ENCODE measurements around the gene SMG1.

The SMG1 gene

DNA sequence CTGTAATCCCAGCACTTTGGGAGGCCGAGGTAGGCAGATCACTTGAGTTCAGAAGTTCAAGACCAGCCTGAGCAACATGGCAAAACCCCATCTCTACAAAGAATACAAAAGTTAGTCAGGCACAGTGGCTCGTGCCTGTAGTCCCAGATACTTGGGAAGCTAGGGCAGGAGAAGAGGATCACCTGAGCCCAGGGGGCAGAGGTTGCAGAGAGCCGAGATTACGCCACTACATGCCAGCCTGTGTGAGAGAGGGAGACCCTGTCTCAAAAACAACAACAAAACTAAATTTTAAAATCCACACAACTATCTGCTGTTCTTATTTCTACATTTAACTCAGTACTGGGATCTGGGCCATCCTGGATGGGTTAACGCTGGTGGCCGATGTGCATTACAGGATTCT is 83.6 kb downstream of the SMG1 start:
- no peak for DNase-seq

DNA sequence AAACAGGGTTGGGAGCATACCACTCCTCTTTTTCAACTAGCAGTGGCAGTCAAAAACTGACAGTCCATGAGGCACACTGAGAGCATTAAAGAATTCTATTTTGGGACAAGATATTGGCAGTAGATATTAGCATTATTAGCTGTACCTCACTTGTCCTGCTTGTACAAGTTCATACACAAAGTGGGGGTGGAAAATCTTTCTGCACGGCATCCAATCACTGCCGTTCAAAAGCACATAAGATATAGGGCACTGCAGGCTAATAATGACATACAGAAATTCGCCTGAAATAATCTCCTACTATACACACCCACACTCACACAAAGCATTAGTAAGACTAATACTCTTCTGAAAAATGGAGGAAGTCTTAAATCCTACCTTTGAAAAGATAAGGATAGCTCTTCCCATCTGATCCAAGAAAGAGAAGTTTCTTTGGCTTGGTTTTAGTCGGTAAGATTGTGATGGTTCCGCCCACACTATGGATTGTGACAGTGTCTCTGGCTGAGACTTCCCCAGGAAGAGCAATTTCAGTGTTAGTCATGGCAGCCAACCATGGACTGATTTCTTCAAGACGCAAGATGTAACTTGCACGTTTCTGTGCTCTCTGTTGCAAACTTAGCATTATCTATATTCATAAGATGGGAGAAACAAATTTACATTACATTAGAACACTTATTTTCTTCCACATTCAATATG is 84.2 kb downstream of the SMG1 start:
- no peak for DNase-seq

DNA sequence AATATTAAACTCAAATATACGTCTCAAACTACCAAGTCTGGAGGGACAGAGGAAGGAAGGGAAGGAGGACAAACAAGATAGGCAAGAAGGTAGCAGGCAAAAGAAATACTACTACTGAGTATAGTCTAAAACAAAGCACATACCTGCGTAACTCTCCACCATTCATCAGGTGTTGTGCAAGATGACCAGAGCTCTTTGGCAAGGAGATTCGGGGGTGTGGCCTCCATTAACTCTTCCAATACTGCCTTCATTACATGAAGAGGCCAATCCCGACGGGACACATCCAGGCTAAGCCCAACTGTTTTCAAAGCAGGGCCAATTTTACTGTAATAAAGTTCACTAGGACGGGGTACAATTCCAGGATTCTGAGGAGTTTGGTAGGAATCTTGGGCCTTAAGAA is 86.7 kb downstream of the SMG1 start:
- DNase-seq = no peak

DNA sequence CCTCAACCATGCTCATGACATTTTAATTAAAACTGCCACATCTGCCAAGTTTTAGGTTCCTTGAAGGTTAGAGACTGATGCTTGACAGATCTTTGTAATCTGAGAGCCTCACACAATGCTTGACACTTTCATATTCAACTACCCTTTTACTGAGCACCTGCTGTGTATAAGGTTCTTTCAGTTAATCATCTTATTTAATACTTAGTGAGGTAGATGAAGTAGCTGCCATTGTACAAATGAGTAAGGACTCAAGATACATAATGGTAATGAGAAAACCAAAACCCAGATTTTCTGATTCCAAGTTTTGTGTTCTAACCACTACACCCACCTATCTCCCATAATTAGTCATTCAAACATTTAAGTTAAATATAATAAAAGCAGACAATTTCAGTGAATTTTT is 89.5 kb downstream of the SMG1 start:
- DNase-seq = no peak

DNA sequence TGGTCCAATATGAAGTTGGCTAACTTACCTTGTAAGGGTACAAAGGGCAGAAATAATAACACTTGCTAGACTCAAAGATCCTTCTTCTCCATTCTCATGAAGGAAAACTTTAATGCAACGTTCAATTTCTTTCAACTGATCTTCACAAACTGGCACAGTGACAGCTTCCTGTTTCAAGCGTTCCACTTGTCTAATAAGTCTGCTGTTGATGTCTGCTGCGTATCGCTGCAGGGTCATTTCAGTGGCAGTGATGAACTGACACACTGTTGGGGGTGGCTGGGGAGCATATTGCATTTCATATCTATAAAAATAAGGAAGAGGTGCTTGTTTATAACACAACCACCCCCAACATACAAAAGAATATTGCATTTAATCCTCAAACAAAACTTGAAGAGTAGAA is 91.3 kb downstream of the SMG1 start:
- DNase-seq = no peak

DNA sequence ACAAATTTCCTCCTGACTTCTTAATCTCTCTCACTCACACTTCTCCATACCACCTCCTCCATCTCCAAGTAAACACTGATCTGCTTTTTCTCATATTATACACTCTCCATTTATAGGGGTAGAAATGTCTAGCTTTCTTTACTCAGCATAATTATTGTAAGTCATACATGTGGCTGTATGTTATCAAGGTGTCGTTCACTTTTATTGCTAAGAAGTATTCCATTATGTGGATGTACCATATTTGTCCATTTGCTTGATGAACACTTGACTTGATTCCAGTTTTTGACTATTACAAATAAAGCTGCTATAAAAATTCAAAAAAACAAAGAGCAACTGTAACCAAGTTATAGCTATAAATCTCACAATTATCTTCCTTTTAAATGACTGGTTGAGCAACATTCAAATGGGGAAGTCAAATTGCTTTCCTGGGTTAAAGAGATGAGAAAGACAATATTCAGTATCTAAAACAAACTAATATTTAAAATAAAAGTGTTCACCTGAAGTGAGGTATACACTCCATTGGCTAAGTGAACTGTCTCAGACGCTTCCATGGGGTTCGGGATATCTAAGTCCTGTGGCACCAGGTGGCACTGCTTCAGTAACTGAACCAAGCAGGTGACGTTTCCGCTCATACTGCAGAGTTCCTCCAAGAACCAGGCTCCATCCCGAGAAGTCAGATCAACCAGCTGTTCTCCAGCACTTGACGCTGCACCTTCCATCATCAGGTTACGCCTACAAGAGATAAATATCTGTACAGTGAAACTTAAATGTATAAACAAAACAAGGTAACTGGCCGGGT is 92.3 kb downstream of the SMG1 start:
- DNase-seq = no peak

DNA sequence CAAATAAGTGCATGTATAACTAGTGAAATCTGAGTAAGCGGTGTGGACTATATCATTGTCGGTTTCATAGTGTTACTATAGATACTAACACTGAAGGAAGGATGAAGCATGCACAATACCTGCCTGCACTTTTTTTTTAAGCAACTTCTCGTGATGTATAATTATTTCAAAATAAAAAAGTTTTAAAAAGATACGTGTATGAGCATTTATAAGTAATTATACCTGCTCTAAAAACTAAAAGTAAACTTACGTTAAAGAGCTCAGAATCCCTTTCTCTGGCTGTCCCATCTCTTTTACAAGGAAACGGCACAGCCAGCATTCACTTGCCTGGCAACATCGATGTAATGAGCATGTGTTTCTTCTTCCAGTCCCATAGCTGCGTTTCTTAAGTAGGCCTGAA is 93.6 kb downstream of the SMG1 start:
- no peak for DNase-seq

DNA sequence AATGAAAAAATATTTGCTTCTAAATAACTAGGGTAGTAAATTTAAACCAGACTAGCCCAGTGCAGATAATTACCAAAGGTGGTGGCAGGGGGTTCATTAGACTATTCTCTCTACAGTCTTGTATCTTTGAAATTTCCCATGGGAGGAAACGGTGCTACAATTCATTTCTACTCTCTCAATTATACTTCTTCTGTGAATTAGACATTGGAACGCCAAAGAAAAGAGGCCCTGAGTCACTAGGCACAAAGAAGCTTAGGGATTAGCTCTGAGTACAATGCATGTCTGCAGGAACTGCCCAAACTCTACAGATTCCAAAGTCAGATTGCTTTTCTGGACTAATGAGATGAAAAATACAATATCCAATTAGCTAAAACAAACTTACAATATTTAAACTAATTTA is 94.2 kb downstream of the SMG1 start:
- no peak for DNase-seq

DNA sequence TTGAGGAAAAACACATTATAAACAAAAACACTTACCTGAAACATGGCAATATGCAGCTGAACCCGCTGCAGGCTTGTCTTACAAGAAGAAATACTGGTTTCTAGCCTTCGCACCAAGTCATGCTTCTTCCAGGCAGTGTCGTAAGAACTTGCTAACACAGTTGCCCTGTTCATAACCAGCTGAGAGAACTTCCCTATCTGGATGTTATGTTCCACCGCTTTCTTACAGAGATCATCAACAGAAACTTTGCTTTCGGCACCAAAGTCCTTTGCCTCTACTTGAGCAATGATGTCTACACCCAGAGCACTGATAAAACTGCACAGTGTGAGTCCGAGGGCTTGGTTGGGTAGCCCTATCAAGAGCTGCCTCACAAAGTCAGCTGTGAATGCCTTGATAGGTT is 97.0 kb downstream of the SMG1 start:
- no peak for DNase-seq

DNA sequence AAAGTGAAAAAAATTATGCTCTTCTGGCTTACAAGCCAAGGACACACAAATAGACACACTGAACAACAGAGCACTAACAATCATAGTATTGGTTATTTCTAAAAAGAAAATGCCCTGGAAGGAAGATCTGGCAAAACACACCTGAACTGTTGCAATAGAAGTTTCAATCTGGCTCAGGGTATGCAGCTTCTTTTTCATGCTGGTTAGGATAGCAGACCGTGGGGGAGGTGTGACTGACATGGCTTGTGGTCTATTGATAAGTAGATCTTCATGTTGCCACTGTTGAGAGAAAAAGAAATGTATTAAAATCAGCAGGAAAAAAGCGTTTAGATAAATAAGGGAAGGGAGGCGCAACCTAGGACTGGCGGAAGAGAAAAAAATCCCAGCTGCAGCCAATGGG is 98.3 kb downstream of the SMG1 start:
- no peak for DNase-seq

DNA sequence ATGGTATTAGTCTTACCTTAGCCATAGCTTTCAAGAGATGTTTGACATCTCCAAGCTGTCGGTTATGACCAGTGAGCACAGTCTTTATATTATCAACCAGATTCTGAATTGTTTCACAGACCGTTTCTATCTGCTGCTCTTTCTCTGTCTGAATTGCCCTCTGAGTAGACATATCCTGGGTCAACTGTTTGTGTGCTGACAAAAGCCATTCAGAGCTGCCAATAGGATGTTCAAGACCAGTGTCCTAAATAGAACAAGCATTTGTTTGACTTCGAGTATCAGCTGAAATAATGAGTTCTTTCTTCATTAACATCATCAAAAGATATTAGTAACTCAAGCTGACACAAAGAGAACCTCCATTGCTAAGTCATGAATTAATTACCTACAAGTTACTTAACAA is 109.9 kb downstream of the SMG1 start:
- no peak for DNase-seq

DNA sequence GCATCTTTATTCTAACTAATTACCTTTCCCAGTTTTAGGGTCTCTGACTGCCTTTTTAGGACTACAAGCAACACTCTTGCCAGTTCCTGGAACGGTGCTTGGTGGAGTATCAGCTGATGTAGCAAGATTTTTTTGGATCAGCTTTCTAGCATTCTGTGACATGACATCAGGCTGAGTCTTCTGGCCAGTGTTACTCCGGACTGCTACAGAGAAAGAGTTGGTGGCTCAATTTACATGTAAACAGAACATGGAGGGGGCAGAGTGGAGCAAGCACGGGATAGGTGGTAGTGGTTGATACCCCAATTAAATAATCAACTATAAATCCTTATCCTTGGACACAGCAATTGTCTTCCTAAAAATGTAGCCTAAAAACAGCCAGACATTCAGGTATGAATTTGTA is 114.3 kb downstream of the SMG1 start:
- no peak for DNase-seq

DNA sequence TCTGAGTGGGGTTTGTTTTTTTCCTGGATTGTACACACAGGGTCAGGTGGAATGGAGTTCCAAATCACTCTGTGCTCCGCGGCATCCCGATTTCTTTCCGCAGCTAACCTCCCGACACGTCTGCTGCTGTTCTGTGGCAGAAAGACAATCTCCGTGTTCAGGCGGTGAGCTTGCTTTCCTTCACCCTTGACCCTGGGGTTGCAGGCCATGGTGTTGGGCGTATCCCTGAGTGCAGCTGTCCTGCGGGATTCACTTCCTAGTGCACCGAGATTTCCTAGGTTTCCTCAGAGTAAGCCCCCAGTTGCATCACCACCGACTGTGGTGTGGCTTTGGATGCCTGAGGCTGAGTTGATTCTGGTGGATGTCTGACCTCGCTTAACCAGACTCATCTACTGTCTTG is 117.0 kb downstream of the SMG1 start:
- no peak for DNase-seq

DNA sequence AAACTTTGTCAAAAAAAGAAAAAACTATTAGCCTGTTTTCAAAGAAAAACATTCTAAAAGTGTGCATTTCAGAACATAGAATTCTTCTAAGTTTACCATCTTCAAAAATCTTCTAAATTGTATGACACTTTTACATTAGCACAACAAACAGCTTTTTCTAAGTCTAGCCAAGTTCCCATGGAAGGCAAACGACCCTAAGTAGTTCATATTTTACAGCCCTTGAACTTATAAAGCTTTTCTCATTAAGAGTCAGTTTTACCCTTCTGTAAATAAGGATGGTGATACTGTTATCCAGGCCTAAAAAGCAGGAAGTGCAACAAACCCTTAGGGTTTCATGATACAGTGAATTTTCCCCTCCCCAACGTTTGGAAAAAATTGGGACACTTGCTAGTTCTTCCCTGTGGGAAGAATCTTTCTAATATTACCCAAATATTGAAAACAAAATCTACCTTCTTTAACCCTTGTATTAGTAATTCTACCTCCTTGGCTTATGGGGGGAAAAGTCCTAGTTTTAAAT is 120.9 kb downstream of the SMG1 start:
- no peak for DNase-seq

DNA sequence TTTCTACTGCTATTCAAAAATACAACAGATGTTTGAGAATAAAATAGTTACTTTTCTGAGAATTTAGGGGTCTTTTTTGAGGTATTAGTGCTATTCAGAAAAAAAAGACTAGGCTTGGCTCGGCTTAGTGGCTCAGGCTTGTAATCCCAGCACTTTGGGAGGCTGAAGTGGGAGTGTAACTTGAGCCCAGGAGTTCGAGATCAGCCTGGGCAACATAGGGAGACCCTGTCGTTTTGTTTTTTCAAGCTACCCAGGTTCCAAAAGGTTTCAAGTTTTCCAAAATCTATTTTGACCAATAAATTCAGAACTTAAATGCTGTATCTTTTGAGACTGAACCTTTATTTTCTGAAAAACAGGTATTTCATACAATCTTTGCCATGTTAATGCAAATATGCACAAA is 121.7 kb downstream of the SMG1 start:
- DNase-seq = no peak

DNA sequence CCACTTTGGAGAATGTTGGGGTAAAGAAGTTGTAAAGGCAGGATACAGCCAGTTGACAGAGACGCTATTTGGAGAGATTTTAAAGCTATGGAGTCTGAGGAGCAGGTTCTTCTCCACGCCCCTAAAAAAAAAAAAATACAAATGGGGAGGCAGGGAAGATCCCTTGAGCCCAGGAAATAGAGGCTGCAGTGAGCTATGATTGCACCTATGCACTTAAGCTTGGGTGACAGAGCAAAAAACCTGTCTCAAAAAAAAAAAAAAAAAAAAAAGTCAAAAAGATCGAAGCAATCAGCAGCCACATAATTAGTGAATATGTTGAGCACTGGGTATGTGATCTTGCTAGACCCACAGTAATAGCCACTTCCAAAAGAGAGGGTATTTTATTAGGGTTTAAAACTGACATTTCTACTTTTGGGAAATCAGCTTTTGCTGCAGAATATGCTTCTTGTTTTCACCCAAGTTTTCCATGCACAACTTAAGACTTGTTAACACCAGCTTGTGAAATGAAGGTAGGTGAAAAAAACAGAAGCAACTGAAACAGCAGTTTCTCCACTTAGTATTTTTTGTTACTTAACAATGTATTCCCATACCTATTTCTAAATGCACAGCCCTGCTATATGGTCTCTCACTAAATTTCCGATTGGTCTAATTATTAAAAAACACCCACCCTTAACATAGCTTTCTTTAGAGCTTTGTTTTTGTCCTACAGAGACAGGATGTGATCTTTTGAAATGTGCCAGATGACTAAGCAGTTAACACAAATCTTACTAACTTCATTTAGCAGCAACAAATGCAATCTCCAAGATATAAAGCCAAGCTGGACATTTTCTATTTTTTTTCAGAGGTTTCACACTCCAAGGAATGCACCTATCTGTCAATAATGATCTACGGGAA is 122.4 kb downstream of the SMG1 start:
- no peak for DNase-seq

DNA sequence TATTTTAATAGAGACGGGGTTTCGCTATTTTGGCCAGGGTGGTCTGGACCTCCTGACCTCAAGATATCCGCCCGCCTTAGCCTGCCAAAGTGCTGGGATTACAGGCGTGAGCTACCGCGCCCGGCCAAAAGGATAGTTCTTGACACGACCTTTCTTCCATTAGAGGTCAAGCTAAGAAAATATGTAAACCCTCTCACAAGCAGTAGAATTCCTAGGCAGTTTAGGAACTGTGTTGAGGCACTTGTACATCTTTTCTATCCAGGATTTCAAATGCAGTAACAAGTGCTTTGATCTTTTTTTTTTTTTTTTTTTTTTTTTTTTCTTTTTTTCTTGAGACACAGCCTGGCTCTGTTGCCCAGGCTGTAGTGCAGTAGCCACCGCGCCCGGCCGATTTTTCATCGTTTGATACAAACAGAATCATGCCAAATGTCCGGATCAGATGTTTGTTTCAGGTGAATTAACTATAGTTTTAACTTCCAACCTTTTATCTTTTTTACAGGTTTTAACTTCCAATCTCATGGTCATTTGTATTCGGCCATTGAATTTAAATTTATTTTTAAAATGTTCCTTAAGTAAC is 123.4 kb downstream of the SMG1 start:
- no peak for DNase-seq

DNA sequence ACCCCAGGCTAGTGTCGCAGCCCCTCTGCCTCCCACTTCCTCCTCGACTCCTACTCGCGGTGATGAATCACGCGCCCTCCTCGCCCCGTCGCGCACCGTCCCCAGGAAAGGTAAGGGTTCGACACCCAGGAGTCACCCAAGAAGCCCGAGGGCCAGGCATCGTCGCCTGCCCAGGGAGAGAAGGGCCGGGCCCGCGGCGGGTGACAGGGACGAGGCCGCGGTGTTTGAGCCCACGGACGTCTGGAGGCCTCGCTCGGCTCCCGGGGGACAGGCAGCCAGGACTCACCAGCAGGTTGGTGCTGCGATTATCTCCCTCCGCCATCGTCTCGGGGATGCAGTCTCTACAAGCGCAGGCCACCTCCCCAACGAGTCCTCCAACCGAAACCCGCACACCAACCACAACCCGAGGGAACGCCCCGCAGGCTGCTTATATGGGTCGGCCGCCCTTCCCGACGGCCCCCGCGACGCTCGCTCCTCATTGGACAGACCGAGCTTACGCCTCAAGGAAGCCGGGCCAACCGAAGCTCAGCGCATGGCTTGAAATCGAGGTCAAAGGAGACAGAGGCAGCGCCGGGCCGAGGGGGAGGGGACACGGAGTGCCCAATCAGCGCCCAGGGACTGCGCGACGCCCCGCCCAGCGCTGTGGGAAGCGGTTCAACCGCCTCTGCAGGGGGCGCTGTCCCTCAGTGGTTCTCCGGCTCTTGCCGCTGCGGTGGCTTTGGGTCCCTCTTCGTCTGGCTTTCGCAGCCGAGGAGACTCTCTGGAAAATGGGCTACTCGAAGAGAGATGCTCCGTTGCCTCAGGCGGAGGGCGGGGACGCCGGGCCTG is 124.8 kb downstream of the SMG1 start, which contains the start of gene ARL6IP1:
Gene ARL6IP1 (minus strand): TSS at position 405 of the 828 bp plus-strand sequence. CDS start 83 bp downstream, at position 322.
- peak; percentile 99 for DNase-seq

DNA sequence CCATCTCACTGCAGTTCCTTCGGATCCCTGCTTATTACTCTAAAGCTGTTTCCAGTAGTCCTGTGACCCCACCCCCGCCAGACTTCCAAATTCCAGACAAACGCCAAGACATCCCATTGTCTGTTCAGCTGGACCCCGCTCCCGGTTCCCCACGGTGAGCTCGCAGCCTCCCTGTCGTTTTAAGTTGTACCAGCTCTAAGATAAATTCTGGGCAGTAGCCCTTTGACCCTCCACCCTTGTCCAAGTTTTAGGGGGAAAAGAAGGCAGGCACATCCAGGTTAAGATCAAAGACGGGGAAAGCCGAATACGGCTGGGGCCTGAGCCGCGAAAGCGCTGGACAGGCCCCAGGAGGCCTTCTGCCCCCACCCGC is 125.4 kb downstream of the SMG1 start:
- DNase-seq = no peak

DNA sequence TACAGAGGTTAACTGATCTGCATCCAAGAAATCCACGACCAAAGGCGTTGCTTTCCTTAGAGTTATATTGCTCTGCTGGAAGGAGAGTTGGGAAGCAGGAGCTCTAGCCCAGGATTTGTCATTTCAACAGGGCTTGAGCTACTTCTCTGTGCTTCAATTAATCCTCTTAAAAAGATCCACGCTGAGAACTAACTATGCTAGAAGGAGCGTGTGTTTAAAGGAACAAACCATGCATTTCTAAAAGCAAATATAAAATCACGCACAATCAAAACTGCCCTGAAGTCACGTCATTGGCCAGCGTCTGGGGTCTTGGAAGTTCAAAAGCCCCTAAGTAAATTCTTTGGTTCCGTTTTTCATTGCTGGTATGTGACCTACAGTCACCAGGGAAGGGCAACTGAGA is 125.9 kb downstream of the SMG1 start:
- DNase-seq = no peak

DNA sequence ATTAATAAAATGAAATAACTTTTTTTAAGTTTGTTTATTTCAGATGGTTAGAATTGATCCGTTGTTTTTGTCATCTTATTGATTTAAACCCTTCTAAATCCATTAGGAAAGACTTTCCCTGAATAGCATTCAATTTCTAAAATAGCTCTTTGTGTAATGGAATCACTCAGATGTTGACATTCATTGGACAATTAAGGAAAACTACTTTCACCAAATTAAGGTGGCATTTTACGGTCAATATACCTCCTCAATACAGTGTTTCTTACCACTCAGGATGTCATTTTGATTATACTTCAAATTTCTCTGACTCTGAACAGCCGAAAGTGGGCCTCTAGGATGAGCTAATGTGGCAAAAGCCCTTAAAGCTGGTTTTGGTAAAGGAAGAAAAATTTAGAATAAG is 126.7 kb downstream of the SMG1 start:
- no peak for DNase-seq

DNA sequence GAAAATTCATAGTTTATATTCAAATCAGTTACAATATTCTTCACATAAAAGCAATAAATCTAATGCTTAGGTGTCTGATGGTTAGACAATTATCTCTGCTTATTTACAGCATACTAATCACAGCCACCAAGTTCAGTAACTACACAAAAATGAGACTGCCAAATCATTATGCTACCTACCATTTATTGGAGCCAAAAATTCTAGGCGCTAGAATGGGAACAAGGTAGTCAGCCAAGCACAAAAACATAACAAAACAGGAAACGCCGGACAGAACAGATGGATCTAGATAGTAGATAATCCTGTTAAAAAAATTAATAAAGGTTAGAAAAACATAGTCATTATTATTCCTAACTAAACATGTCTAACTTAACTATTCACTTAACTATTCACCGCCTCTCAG is 128.5 kb downstream of the SMG1 start:
- no peak for DNase-seq
